Panc1 (cell line): ENCODE measurements around the gene IMPDH2.

Experiments used
- CTCF ChIP-seq: fragments of 450-650 bp; IDR thresholded peaks from 2 replicates; pipeline ENCODE4 v1.5.1; 2017; ENCODE audit warnings: mild to moderate bottlenecking
- POLR2AphosphoS5 ChIP-seq: IDR thresholded peaks from 2 replicates; pipeline ENCODE4 v1.6.1; 2012; ENCODE audit warnings: mild to moderate bottlenecking, low read depth, low read length, moderate library complexity
- REST ChIP-seq, 2 experiments: IDR thresholded peaks; 2 replicates each; pipeline ENCODE4 v1.6.1; 2011 to 2012; ENCODE audit warnings: low read depth in 2 of 2, control low read depth in 1 of 2, low read length in 1 of 2, mild to moderate bottlenecking in 1 of 2, moderate library complexity in 1 of 2; ENCODE audit not compliant: insufficient read depth in 1 of 2
- SIN3A ChIP-seq: IDR thresholded peaks from 2 replicates; pipeline ENCODE4 v1.6.1; 2012; ENCODE audit warnings: low read depth, mild to moderate bottlenecking, low read length, moderate library complexity, borderline replicate concordance; ENCODE audit not compliant: insufficient read depth

- no peak for TF ChIP-seq CTCF
- no peak for TF ChIP-seq SIN3A
- no peak for TF ChIP-seq REST (IDR thresholded peaks at IDR 0.05; ENCODE audit: insufficient read depth in 1 of 2, low read depth in 2 of 2, low read length in 1 of 2)
- no peak for TF ChIP-seq POLR2AphosphoS5
These were observed 24.6 kb downstream of the IMPDH2 start for GRCh38 chr3:49004352-49005302.
